Hepatocyte (in vitro differentiated cells): ENCODE measurements around the gene KIF4A. TPM values are rescaled to one million over a fixed set of nuclear protein-coding genes. Genes with fewer than 3 reads are reported as not detected.
A peak's percentile ranks its signal among the peaks of the same experiment; 100 is the strongest.

Experiments
- DNase-seq: peaks from one replicate; pipeline ENCODE4 v3.0.0-alpha.2; 2016; ENCODE audit warnings: low spot score
- H2AFZ ChIP-seq: fragments of 200-600 bp; sonication (generic); 2 replicates; pipeline ENCODE4 v1.6.0; 2016; ENCODE audit warnings: antibody characterized with exemption, mild to moderate bottlenecking
- H3K27ac ChIP-seq: fragments of 200-600 bp; sonication (generic); 2 replicates; pipeline ENCODE4 v1.5.1; 2016; ENCODE audit warnings: mild to moderate bottlenecking
- H3K27me3 ChIP-seq: fragments of 200-600 bp; sonication (generic); 2 replicates; pipeline ENCODE4 v1.6.1; 2016
- H3K36me3 ChIP-seq: fragments of 200-600 bp; sonication (generic); replicated peaks from 2 replicates; pipeline ENCODE4 v1.5.1; 2016; ENCODE audit warnings: low read depth; ENCODE audit not compliant: insufficient read depth
- H3K4me1 ChIP-seq: fragments of 200-600 bp; sonication (generic); 2 replicates; pipeline ENCODE4 v1.5.1; 2016; ENCODE audit warnings: mild to moderate bottlenecking, moderate library complexity; ENCODE audit not compliant: insufficient read depth
- H3K4me2 ChIP-seq: fragments of 200-600 bp; sonication (generic); 2 replicates; pipeline ENCODE4 v1.6.0; 2016
- H3K4me3 ChIP-seq: fragments of 200-600 bp; sonication (generic); 2 replicates; pipeline ENCODE4 v1.5.1; 2016; ENCODE audit warnings: mild to moderate bottlenecking
- H3K79me2 ChIP-seq: fragments of 200-600 bp; sonication (generic); 2 replicates; pipeline ENCODE4 v1.6.0; 2017; ENCODE audit warnings: mild to moderate bottlenecking
- H3K9me2 ChIP-seq: fragments of 200-600 bp; sonication (generic); replicated peaks from 2 replicates; pipeline ENCODE4 v1.6.0; 2017; ENCODE audit warnings: mild to moderate bottlenecking; ENCODE audit not compliant: insufficient read depth
- H3K9me3 ChIP-seq: fragments of 200-600 bp; sonication (generic); 2 replicates; pipeline ENCODE4 v1.5.1; 2016; ENCODE audit warnings: low read depth, mild to moderate bottlenecking
- H4K20me1 ChIP-seq: fragments of 200-600 bp; sonication (generic); 2 replicates; pipeline ENCODE4 v1.6.0; 2016; ENCODE audit warnings: mild to moderate bottlenecking; ENCODE audit not compliant: insufficient read depth, poor library complexity, severe bottlenecking
- EZH2 ChIP-seq: fragments of 200-600 bp; sonication (generic); IDR thresholded peaks from 2 replicates; pipeline ENCODE4 v1.6.1; 2016; ENCODE audit warnings: antibody characterized with exemption, mild to moderate bottlenecking, borderline replicate concordance
- EZH2phosphoT487 ChIP-seq: fragments of 200-600 bp; sonication (generic); IDR thresholded peaks from one replicate; pipeline ENCODE4 v1.6.1; 2018; ENCODE audit warnings: antibody characterized with exemption, mild to moderate bottlenecking, low read depth, moderate library complexity; ENCODE audit not compliant: unreplicated experiment, severe bottlenecking
- WGBS: methylation state at CpG from one replicate; pipeline ENCODE4 v1.1.6; 2016; ENCODE audit warnings: low lambda C conversion rate; ENCODE audit errors: missing lambda C conversion rate; 5-methylcytosine and 5-hydroxymethylcytosine counted together
- polyA plus RNA-seq: library from polyadenylated mRNA; unstranded; fragments of >200 nt; fragmentation: Nextera tagmentation; extraction: Ambion mirVana; gene quantifications from 2 replicates; pipeline ENCODE4 v1.2.1, GENCODE V29; 2016
- total RNA-seq: library from RNA; depleted of rRNA; stranded (reverse); fragments of >200 nt; gene quantifications from 2 replicates; pipeline ENCODE4 v1.2.3, GENCODE V29; 2014
- TF ChIP-seq, protein P1 (sequence below): fragments of 200-600 bp; sonication (generic); IDR thresholded peaks from 2 replicates; pipeline ENCODE4 v1.5.1; 2016; ENCODE audit warnings: antibody characterized with exemption, mild to moderate bottlenecking; ENCODE audit not compliant: poor library complexity

Gene KIF4A
- total and polyA plus RNA-seq, 2 experiments from 2014 or later = 4.2 to 6.4 TPM

DNA sequence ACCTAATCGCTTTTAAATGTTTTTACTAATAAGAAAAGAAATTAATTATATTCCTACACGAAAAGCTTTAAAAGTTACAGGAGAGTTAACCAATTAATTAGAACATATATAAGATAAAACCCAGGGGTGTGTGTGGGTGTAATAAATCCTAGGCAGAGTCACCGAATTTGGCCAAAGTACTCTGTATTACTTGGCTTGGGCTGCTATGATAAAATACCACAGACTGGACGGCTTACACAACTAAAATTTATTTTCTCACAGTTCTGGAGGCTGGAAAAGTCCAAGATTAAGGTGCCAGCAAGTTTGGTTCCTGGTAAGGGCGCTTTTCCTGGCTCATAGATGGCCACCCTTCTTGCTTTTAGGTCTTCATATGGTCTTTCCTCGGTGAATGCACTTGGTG lies 45.0 kb upstream of the KIF4A start:
- no peak for DNase-seq
- Histone ChIP-seq H3K4me2 (no peak overlapping the region), H3K36me3 (no peaks in the 10 kb centered on the region), H3K27ac (no peak overlapping the region), H3K9me2 (no peaks in the 10 kb centered on the region), H3K4me3 (no peak overlapping the region), H3K4me1 (no peaks in the 10 kb centered on the region), H3K79me2 (no peaks in the 10 kb centered on the region), H4K20me1 (no peaks in the 10 kb centered on the region), H3K9me3 (no peaks in the 10 kb centered on the region), H2AFZ (no peak overlapping the region), H3K27me3 (no peaks in the 10 kb centered on the region)
- no peak for TF ChIP-seq EZH2phosphoT487
- no peak for TF ChIP-seq EZH2
- TF ChIP-seq, protein P1, sequence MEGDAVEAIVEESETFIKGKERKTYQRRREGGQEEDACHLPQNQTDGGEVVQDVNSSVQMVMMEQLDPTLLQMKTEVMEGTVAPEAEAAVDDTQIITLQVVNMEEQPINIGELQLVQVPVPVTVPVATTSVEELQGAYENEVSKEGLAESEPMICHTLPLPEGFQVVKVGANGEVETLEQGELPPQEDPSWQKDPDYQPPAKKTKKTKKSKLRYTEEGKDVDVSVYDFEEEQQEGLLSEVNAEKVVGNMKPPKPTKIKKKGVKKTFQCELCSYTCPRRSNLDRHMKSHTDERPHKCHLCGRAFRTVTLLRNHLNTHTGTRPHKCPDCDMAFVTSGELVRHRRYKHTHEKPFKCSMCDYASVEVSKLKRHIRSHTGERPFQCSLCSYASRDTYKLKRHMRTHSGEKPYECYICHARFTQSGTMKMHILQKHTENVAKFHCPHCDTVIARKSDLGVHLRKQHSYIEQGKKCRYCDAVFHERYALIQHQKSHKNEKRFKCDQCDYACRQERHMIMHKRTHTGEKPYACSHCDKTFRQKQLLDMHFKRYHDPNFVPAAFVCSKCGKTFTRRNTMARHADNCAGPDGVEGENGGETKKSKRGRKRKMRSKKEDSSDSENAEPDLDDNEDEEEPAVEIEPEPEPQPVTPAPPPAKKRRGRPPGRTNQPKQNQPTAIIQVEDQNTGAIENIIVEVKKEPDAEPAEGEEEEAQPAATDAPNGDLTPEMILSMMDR = no peak
- WGBS = 74% methylated on average over 6 of the region's 6 CpGs

DNA sequence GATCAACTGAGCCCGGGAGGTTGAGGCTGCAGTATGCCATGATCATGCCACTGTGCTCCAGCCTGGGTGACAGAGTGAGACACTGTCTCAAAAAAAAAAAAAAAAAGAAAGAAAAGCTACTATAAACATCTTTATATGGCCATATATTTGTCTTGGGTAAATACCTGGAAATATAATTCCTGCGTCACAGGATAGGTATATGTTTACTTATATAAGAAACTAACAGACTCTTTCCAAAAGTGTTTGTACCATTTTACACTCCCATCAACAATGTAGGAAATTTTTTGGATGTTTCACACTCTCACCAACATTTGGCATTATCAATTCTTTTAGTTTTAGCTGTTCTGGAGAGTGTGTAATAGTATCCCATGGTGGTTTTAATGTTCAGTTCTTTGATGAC lies 42.7 kb upstream of the KIF4A start:
- Histone ChIP-seq H3K4me2 (no peak overlapping the region), H3K4me3 (no peak overlapping the region), H2AFZ (no peak overlapping the region), H4K20me1 (no peaks in the 10 kb centered on the region), H3K27me3 (no peaks in the 10 kb centered on the region), H3K9me2 (no peaks in the 10 kb centered on the region), H3K4me1 (no peaks in the 10 kb centered on the region), H3K9me3 (no peaks in the 10 kb centered on the region), H3K79me2 (no peaks in the 10 kb centered on the region), H3K27ac (no peak overlapping the region), H3K36me3 (no peaks in the 10 kb centered on the region)
- TF ChIP-seq EZH2 = no peak
- no peak for TF ChIP-seq EZH2phosphoT487
- TF ChIP-seq, protein P1 = no peak
- DNase-seq = no peak
- WGBS = 88% methylated on average over 2 of the region's 2 CpGs

DNA sequence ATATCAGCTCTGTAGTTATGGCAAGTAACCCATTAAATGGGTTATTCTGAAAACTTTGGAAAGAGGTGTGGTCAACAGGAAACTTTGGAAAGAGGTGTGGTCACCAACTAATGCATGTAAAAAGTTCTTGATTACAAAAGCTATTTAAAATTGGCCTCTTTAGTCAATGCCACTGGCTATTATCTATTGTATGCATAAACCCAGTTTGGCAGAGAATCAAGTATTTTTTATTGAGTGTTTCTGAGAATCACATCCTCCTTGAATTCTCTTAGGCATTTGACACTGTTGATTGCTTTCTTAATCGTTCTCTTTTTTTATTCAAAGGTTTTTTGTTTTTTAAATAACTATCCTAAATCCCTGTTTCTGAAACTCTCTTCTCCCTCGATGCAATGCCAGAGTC lies 37.4 kb upstream of the KIF4A start:
- H2AFZ ChIP-seq = no peak overlapping the region
- no peaks in the 10 kb centered on the region for H3K9me2 ChIP-seq
- H3K9me3 ChIP-seq = no peaks in the 10 kb centered on the region
- no peaks in the 10 kb centered on the region for H3K27me3 ChIP-seq
- TF ChIP-seq EZH2phosphoT487 = no peak
- no peaks in the 10 kb centered on the region for H3K79me2 ChIP-seq
- peaks cover 12% of the 10 kb centered on the region for H3K4me1 ChIP-seq
- no peak overlapping the region for H3K4me3 ChIP-seq
- H4K20me1 ChIP-seq = no peaks in the 10 kb centered on the region
- H3K27ac ChIP-seq = peak overlapping the region; percentile 90
- DNase-seq = no peak
- WGBS = 75% methylated on average over 2 of the region's 2 CpGs
- no peak overlapping the region for H3K4me2 ChIP-seq
- H3K36me3 ChIP-seq = no peaks in the 10 kb centered on the region

DNA sequence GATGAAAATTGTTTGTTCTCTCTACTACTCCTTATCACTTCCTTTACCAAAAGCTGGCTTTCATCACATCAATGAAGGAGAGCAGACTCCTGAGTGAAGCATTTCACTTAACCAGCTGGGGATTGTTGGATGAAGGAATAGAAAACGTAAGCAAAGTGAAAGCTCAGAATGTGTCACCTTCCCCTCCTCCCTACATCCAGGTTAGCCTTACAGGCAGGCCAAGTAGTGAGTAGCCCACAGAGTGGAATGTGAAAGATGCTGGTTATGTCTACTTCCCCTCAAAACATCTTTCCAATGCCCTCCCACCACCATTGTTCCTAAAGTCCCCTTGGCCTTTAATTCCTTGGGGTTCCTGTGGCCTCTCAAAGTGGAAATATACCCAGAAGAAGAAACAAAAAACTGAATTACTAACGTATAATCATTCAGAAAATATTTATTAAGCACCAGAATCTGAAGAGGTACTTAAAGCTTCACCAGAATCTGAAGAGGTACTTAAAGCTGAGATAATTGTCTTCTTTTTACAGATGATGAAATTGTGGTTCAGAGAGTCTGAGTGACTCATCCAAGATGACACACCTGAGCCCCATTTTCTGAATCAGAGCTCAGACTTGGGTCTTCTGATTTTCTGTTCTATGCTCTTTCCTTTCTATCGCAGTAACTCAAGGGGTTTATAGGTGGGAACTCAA lies 36.4 kb upstream of the KIF4A start:
- Histone ChIP-seq H3K27ac (peak overlapping the region; percentile 90), H3K4me2 (no peak overlapping the region), H3K9me3 (no peaks in the 10 kb centered on the region), H3K27me3 (no peaks in the 10 kb centered on the region), H3K79me2 (no peaks in the 10 kb centered on the region), H3K36me3 (no peaks in the 10 kb centered on the region), H3K4me1 (peaks cover 12% of the 10 kb centered on the region), H3K9me2 (no peaks in the 10 kb centered on the region), H2AFZ (no peak overlapping the region), H3K4me3 (no peak overlapping the region), H4K20me1 (no peaks in the 10 kb centered on the region)
- TF ChIP-seq, protein P1 = no peak
- TF ChIP-seq EZH2 (no peak), EZH2phosphoT487 (no peak)
- no peak for DNase-seq
- WGBS = 64% methylated on average over 3 of the region's 3 CpGs
